RWPE1 (cell line): ENCODE measurements around the gene CAPG.
"Not testable (repeated sequence)": the region's sequence is repeated elsewhere in the genome, so short reads cannot be mapped to it uniquely, and the experiment has no call there.

ENCODE experiments used
- CTCF ChIA-PET: fragments of 350-600 bp; sonication (Branson Sonifier 250); formaldehyde crosslinking; extraction: SDS; loops from one replicate; lab custom pipeline; 2021; lab: Yijun Ruan, JAX
- POLR2A ChIA-PET: fragments of 400-600 bp; formaldehyde crosslinking; extraction: SDS; loops from one replicate; lab custom pipeline; 2020; ENCODE audit warnings: antibody characterized with exemption; ENCODE audit not compliant: low non-redundant PET; lab: Yijun Ruan, JAX
- DNase-seq: peaks from one replicate; pipeline ENCODE4 v3.0.0; 2012; ENCODE audit warnings: low spot score
- H3K27ac ChIP-seq: fragments of 450-650 bp; 2 replicates; pipeline ENCODE4 v1.5.1; 2017
- CTCF ChIP-seq: fragments of 450-650 bp; conservative IDR thresholded peaks from 2 replicates; pipeline ENCODE4 v1.5.1; 2017; ENCODE audit warnings: low read depth, mild to moderate bottlenecking

CAPG gene

GRCh38 chr2:85385746-85386145, 24.4 kb downstream of the CAPG start:
- peak overlapping the region; percentile 38 for H3K27ac ChIP-seq
- ChIA-PET CTCF (interaction anchor here (0.6 to 1.5 kb wide), 2 partner anchors 166 to 529 kb away, joined by 4 to 6 read pairs; no protein-coding TSS in a partner anchor), POLR2A (no interaction called here)
- no peak for DNase-seq
- TF ChIP-seq CTCF: no peak

DNA sequence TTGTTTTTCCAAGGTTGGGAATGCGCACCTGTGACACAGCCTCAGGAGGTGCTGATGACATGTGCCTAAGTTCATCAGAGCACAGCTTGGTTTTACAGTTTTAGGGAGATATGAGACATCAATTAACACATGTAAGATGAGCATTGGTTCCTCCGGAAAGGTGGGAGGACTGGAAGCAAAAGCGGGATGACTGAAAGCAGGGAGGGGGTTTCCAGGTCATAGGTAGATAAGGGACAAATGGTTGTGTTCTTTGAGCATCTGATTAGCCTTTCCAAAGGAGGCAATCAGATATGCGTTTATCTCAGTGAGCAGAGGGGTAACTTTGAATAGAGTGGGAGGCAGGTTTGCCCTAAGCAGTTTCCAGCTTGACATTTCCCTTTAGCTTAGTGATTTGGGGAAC, 26.3 kb downstream of the CAPG start:
- POLR2A ChIA-PET: no interaction called here

GRCh38 chr2:85383151-85383550, 27.0 kb downstream of the CAPG start:
- H3K27ac ChIP-seq: peak overlapping the region; percentile 37
- ChIA-PET CTCF (interaction anchor here (0.7 kb wide), 1 partner anchor 219 kb away, joined by 3 read pairs; no protein-coding TSS in a partner anchor), POLR2A (interaction anchor here (0.7 kb wide), 2 partner anchors 56 to 213 kb away, joined by 5 to 6 read pairs; partner anchors contain the start of gene RNF181)
- not testable (repeated sequence) for DNase-seq

More for the DNA sequence above, 26.3 kb downstream of the CAPG start:
- H3K27ac ChIP-seq: no peak overlapping the region
- DNase-seq: no peak
- CTCF ChIA-PET: interaction anchor here (0.7 kb wide), 1 partner anchor 218 kb away, joined by 3 read pairs; no protein-coding TSS in a partner anchor
- no peak for TF ChIP-seq CTCF

DNA sequence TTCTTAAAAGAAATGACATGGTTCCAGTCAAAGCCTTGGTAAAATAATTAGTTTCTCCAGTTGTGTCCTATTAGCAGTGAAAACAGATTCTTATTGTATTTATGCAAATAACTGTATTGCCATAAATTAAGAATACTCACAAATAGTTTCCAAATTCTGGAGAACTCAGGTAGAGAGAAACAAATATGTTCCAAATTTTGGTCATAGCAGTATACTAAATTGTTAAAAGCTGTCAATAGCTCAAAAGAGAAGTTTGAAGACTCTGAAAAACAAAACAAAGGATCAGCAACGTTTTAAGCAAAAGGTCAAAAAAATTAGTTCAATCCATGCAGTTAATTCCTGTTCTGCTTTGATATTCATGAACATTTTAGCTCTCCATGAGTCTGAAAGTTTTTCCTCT, 30.1 kb downstream of the CAPG start:
- TF ChIP-seq CTCF: no peak
- DNase-seq: no peak
- CTCF ChIA-PET: no interaction called here
- H3K27ac ChIP-seq: no peak overlapping the region
- POLR2A ChIA-PET: no interaction called here

GRCh38 chr2:85378257-85378656, 31.9 kb downstream of the CAPG start:
- H3K27ac ChIP-seq: no peak overlapping the region
- ChIA-PET CTCF (interaction anchor here (0.6 kb wide), 1 partner anchor 176 kb away, joined by 3 read pairs; no protein-coding TSS in a partner anchor), POLR2A (no interaction called here)
- DNase-seq: no peak
- TF ChIP-seq CTCF: no peak

- H3K27ac ChIP-seq: peak overlapping the region; percentile 1
- DNase-seq: no peak
- no peak for TF ChIP-seq CTCF
- ChIA-PET POLR2A (no interaction called here), CTCF (no interaction called here)
These were observed 33.1 kb downstream of the CAPG start for GRCh38 chr2:85377083-85377482.

DNA sequence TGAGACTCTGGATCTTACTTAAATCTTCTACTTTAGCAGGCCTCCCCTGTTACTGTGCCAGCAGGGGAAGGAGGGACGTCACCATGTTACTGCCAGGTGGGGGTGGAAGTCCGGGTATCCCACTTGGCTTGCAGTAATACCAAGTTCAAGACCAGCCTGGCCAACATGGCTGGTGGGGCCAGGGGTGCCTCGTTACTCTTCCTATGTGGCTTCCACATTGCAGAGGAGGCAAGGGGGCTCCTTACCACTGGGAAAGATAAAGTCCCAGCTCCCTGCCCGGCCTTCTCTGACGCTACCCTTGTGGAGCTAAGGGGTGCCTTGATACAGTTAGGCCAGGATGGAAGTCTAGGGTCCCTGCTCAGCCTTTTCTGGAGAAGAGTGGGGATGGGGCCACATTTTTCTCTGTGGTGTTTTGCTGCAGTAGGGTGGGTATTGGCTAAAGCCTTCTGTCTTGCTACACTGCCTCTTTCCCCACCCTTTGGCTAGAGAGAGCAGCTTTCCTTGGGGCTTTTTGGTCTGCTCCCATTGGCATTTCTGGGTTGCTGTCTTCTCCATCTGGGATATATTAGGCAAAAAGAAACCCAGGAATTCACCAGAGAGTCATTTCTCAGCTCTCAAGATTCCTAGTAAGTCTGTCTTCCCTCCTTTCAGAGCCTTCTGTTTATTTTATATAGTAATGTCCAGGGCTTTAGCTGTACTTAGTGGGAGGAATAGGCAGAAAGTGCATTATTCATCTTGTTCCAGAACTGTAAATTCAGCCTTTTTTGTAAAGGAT, 33.7 kb downstream of the CAPG start:
- POLR2A ChIA-PET: no interaction called here
- CTCF ChIA-PET: interaction anchor here (1.0 kb wide), 1 partner anchor 12 kb away, joined by 4 read pairs; no protein-coding TSS in a partner anchor

More for the DNA sequence above, 33.7 kb downstream of the CAPG start:
- no peak for DNase-seq
- TF ChIP-seq CTCF: no peak
- peak overlapping the region; percentile 18; the same call in 1 of the 2 replicates for H3K27ac ChIP-seq
